GM18868 (cell line): Measurements from ENCODE around the gene NCOA1.

Experiments
- ATAC-seq: cut with Tn5 transposase; IDR thresholded peaks from one replicate; pipeline ENCODE4 v1.9.1; 2021; ENCODE audit warnings: mild to moderate bottlenecking, moderate library complexity; ENCODE audit not compliant: unreplicated experiment

The NCOA1 gene

DNA sequence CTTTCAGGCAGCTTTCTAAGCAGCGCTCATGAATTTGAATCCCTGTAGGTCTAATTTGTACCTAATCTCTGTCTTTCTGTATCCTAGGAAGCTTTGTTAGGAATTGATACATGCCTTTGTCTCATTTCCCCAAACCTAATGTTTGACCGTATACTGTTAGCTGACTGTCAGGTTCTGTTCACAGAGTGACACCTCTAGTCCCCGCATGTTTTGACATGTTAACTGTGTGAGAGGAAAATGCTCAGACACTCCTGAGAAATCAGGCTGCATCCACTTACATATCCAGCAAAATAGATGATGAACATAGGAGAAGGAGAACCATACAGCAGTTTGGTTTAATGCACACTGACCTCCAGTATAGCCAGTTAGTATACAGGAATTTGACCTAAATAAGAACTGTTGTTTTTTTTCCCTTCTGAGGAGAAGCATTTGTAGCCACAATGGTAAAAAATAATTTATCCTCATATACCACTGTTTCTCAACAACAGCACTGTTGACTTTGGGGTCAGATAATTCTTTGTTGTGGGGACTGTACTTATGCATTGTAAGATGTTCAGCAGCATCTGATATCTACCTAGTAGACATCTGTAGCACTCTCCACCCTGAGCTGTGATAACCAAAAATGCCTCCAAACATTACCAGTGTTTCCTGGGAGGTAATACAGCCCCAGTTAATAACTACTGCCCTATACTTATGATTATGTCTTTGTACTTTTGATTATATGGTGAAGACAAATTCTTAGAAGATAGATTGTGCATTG lies 130.9 kb downstream of the NCOA1 start:
- ATAC-seq, result no peak

DNA sequence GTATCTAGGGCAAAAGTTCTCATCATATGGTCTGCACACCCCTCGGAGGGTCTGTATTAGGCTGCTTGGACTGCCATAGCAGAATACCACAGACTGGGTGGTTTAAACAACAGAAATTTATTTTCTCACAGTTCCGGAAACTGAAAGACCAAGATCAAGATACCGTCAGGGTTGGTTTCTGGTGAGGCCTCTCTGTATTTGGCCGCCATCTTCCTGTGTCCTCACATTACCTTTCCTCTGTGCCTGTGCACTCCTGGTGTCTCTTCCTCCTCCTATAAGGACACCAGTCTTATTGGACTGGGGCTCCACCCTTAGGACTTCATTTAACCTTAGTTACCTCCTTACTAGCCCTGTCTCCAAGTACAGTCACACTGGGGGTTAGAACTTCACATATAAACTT lies 132.5 kb downstream of the NCOA1 start:
- ATAC-seq, result no peak

DNA sequence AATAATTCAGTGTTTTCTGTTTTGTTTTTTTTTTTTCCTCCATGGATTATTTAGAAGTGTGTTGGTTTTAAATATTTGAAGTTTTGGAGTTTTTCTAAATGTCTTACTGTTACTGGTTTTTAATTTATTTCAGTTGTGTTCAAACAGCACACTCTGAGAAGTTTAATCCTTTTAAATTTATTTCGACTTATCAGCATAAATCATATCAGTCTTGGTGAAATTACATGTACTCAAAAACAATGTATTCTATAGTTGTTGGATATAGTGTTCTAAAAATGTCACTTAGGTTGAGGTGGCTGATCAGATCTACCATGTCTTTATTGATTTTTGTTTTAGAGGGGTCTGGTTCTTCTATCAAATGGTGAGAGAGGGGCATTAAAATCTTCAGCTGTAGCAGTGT lies 134.7 kb downstream of the NCOA1 start:
- ATAC-seq, result no peak

DNA sequence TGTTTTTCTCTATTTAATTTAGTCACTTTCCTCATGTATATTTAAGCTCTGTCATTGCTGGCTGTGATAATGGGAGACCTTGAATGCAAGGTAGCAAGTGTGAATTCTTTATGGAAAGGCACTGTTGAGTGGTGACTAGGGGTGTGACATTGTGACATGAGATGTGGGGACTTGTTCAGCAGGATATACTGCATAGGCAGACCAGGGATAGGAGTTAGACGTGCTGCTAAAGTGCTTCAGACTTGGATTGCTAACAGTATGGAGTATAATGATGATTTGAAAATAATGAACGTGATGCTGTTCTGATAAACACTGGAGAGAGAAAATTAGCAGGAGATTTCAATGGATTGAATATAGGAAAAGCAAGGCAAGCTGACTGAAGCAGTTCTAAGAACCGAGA lies 135.1 kb downstream of the NCOA1 start:
- ATAC-seq, result no peak

DNA sequence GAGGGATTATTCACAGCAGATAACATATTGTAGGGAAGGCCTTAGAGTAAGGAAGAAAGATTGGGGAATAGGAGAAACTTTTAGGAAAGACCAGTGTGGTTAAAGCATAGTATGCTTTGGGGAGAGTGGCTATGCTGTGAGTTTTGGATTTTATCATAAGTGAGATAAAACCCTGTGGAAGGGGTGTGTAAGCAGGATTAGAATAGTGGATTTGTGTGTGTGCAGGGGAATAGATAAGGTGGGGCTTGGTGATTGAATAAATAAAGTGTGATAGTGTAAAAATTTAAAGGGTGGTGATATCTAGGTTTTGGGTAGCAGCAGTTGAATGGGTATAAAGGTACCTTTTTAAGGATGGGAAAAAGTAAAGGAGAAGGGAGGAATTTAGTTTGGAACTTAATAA lies 137.7 kb downstream of the NCOA1 start:
- no peak for ATAC-seq

DNA sequence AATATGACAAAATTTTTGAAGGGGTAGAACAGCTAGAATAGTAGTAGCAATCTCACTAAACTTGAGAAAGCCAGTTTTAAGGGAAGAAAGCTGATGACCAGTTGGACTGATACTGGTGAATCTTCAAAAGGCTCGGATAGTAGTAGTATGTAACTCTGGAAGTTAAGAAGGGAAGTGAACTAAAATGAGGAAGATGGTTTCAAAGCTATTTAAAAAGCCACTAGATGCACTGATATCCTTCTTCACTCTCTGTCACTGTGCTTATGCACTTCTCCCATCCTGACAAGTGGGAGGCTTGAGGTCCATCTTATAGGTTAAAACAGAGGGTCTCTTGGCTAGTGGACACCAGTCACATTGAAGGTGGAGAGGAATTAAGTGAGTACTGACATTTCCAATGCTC lies 141.1 kb downstream of the NCOA1 start:
- no peak for ATAC-seq

DNA sequence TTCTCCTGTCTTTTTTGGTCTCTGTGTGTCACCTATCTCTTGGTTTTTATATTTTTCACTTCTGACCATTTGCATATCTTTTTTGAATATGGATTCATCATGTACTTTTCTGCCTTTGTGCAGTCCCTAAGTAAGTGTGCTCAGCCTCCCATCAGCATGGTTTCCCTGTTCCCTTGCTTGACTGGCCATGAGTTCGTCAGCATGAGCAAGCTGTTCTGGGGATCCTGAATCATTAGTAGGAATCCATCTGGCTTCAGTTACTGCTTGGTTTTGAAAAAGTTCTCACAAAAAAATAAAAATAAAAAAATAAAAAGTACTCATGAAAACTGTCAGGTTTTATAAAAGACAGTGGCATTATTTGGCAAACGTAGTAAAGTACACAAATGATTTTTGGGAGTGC lies 144.1 kb downstream of the NCOA1 start:
- ATAC-seq, result no peak

DNA sequence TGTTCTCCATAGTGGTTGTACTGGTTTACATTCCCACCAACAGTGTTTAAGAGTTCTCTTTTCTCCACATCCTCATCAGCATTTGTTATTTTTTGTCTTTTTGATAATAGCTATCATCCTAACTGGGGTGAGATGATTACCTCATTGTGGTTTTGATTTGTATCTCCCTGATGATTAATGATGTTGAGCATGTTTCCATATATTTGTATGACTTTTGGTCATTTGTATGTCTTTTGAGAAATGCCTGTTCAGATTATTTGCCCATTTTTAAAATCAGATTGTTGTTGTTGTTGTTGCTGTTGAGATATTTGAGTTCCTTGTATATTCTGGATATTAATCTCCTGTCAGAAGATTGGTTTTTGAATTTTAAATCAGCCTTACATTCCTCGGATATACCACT lies 147.5 kb downstream of the NCOA1 start:
- ATAC-seq, result no peak

DNA sequence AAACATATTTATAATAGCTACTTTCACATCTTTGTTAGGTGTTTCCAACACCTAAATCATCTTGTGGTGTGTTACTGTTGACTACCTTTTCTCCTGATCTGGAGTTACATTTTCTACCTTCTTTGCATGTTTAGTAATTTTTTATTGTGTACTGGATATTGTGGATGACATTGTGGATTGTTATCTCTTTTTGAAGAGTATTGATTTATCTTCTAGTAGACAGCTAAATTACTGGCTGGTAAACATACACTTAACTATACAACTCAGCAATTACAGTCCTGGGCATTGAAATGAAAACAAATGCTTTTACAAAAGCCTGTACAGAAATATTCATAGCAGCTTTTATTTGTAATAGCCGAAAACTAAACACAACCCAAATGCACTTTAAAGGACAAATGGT lies 151.3 kb downstream of the NCOA1 start:
- no peak for ATAC-seq

DNA sequence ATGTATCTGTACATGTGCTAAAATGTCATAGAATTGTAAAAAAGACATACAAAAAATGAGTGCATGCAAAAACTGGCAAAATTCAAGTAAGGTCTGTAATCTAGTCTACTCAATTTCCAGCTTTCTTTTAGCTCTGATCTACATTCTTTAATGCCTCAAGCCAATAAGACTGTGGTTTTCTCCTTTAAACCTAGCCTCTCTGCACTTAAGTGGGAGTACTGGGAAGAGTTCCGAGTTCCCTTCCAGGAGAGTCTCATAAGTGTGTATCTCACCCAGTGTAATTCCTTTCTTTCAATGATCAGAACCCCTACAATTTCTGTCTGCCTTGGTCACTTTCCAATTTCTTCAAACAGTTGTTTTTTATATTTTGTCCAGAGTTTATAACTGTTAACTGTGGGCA lies 152.0 kb downstream of the NCOA1 start:
- no peak for ATAC-seq

DNA sequence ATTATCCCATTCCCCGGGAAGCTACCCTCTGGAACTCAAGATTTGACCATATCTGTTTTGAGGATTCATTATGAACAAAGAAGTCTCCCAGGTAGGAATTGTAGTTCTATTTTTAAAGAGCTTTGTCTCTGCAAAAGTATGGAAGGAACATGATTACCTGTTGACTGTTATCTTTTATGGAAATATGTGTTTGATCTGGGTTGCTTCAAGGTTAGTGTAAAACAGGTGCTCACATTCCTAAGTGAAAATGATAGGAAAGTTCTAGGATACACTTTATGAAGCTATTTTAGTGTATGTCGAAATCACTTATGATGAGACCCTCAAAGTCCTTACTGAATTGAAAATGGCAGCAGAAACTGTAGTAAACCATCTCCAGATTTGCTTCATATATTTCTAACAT lies 153.0 kb downstream of the NCOA1 start:
- no peak for ATAC-seq

DNA sequence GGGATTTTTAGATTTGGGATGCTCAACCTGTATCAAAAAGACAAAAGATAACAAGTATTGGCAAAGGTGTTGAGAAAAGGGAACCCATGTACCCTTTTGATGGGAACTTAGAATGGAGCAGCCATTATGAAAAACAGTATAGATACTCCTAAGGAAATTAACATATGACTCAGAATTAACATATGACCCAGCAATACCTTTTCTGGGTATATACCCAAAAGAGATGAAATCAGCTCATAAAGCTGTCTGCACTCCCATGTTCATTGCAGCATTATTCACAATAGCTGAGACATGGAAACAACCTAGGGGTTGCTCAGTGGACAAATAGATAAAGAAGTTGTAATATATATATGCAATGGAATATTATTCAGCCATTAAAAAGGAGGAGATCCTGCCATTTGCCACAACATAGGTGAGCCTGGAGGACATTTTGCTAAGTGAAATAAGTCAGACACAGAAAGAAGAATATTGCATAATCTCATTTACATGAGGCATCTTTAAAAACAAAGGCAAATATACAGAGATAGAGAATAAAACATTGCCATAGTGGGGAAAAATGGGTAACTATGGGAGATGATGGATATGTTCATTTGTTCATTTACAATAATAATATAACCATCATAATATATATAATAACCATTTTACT lies 160.1 kb downstream of the NCOA1 start:
- no peak for ATAC-seq

DNA sequence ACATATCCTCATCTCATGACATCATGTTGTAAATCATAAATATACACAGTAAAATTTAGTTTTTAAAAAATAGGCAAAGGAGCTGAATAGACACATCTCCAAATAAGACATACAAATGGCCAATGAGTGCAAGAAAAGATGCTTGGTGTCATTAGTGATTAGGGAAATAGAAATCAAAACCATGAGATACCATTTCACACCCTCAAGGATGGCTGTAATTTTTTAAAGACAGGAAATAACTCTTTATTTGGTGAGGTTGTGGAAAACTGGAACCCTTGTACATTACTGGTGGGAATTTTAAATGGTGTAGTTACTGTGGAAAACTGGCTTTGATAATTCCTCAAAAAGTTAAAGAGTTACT lies 160.6 kb downstream of the NCOA1 start:
- ATAC-seq, result no peak

DNA sequence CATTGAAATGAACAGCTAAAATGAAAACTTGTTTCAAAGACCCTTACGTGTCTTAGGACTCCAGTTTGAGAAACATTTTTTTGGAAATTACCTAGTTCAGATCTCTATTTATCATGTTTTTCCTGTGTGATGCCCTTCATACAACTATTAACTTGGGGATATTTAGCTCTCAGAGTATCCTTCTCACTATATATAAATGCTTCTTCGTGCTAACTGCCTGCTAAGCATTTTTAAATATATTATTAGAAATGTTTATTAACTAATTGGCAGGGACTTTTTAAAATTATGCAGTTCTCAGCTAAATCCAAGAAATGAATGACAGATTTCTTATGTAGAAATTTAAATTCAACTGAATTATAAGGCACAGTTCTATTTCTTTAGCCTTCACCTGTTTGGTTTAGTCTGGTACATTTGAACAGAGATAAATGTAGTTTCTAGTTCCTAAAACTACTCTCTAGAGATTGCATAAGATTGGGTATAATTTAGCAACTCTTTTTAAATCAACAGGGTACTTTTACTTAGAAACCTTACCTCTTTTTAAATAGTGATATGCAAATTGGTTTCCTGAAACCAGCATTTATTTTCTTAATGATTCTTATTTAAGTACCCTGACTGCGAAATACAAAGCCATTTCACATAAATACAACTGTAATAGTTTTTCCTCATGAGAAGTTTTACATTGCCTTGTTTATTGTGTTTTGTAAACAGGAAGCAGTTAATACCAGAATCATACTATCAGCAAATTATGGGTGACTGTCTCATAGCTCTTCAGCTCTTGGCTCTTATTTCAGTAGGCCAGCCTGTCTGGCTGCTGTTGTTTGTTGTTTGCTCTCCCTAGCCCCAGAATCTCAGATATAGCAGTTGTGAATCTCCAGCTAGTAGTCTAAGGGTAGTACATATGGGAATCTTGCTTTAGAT lies 161.5 kb downstream of the NCOA1 start:
- no peak for ATAC-seq

DNA sequence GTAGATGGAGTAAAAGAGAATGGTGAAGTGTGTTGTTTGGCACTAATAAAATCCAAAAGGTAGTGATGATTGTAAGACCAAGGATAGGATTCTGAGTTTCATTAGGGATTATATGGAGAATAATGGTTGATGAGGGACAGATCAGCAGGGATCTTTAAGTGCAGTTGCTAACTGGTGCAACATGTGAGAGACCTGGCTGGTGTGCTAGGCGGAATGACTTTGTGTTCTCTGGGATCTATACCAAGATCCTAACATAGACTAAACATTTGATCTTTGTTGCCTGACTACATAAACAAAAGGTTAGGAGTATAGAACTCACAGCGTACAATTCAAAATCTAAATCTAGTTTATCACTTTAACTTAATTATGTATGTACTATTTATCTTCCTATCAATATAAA lies 166.8 kb downstream of the NCOA1 start:
- no peak for ATAC-seq

DNA sequence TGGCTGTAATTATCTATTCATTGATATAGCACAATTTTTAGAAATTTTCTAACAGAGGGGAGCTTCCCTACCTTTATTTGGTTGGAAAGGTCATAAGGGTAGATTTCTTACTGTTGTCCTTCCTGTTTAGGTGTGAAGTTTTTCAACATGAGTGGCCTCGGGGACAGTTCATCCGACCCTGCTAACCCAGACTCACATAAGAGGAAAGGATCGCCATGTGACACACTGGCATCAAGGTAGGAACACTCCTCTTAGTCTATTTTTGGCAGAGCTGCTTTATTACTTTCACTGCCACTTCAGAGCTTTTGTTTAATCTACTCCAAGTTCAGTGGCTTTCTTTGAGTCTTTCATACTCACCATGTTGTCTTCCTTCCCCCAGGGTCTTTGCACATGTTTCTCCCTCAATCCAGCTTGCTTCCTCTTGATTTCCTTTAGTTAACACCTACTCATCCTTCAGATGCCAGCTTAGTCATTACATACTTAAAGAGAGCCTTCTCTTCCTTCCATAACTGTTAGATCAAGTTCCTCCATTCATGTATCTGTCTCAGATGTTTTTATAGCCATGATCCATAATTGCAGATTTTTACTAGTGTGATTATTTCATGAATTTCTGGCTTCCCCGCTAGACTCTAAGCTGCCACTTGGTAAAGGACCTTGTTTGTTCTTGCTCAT lies 167.6 kb downstream of the NCOA1 start:
- no peak for ATAC-seq

DNA sequence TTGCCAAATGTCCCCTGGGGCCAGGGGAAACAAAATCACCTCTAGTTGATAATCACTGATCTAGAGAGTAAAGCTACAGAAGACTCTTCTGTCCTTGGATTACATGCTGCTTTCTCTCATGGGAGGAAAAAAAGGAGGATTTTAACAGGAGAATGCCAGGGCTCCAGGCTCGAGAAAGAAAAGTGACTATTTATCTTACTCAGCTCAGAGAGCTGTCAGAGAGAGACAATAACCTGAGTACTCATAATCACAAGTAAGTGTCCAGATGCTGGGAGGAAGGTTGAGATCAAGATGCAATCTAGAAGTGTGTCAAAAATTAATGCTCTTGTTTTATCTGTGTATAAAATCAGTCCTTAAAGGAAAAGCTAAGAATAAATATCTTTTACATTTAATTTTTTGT lies 168.8 kb downstream of the NCOA1 start:
- ATAC-seq, result no peak

DNA sequence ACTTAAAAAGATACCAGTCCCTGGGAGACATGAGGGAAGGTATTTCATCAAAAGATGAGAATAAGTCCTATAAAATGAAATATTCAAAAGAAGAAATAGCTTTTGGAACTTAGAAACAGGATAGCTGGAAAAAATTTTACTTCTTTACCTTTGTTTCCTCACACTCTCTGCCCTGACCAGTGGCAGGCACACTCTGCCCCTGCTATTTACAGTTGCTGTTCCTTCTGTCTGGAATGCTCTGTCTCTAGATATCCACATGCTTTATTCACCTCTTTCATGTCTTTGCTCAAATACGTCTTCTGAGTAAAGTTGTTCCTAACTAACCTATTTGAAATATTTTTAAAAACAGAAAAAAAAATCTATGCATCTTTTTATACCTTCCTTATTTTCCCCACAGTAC lies 176.5 kb downstream of the NCOA1 start:
- ATAC-seq, result no peak

DNA sequence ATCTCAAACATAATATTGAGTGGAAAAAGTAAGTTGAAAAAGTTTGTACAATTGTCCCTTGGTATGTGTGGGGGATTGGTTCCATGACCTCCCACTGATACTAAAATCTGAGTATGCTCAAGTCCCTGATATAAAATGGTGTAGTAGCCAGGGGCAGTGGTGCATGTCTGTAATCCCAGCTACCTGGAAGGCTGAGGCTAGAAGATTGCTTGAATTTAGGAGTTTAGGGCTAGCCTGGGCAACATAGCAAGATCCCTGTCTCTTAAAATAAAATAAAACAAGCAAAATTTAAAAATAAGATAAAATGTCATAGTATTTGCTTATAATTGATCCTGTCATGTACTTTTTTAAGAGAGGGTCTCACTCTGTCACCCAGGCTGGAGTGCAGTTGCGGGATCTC lies 180.2 kb downstream of the NCOA1 start:
- ATAC-seq, result no peak

DNA sequence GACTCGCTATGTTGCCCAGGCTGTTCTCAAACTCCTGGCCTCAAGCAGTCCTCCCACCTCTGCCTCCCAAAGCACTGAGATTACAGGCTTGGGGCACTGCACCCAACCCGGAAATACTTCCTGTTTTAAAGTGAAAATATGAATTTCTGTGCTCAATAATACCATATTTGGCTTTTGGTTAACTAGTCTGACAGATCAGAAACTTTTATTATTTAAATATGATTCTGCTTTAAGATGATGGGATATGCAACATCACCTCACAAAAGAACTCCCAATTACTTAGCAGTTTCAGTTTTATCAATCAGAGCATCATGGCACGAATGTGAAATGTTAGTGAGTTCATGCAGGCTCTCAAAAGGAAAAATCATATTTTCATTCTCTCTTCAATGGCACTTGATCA lies 181.5 kb downstream of the NCOA1 start:
- ATAC-seq, result no peak

DNA sequence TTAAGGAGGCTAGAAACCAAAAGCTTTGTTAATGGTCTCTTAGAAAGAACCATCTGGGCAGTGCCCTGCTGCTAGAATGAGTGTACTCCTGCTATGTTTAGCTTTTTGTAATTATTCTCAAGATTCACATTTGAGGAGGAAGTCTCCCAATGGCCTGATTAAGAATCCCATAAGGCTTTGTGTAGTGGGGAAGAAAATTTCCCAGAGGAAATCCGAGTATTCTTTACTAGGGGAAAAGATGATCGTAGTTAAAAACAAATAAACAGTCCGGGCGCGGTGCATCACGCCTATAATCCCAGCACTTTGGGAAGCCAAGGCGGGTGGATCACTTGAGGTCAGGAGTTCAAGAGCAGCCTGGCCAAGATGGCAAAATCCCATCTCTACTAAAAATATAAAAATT lies 184.3 kb downstream of the NCOA1 start:
- no peak for ATAC-seq
